HepG2 (cell line): ENCODE measurements around the gene PDZD7. TPM values are rescaled to one million over a fixed set of nuclear protein-coding genes. Genes with fewer than 3 reads are reported as not detected.
A peak's percentile ranks its signal among the peaks of the same experiment; 100 is the strongest.

Experiments used
- CCDC6 ChIP-seq: sonication (generic); formaldehyde crosslinking; IDR thresholded peaks from 2 replicates; pipeline ENCODE4 v1.8.1; 2022; ENCODE audit warnings: mild to moderate bottlenecking, missing genetic modification reagents, moderate library complexity
- CEBPZ ChIP-seq: IDR thresholded peaks from 2 replicates; pipeline ENCODE4 v1.6.1; 2012; ENCODE audit warnings: low read length, improper control_type of control experiment
- CENPT ChIP-seq: sonication (generic); formaldehyde crosslinking; IDR thresholded peaks from 2 replicates; pipeline ENCODE4 v1.8.0; 2022; ENCODE audit warnings: low read depth, mild to moderate bottlenecking, moderate library complexity, missing genetic modification reagents
- CREB1 ChIP-seq, 2 experiments: fragments of 450-650 bp in 1 of 2; IDR thresholded peaks; 2 replicates each; pipeline ENCODE4 v1.6.1; 2016 to 2017; ENCODE audit warnings: control low read depth in 1 of 2, mild to moderate bottlenecking in 1 of 2, missing compliant biosample characterization in 1 of 2, missing genetic modification characterization in 1 of 2
- EHMT2 ChIP-seq: fragments of 200-600 bp; sonication (generic); IDR thresholded peaks from 2 replicates; pipeline ENCODE4 v1.7.0; 2017; ENCODE audit warnings: antibody characterized with exemption, low read depth, low read length, borderline replicate concordance
- FOXA3 ChIP-seq: IDR thresholded peaks from 2 replicates; pipeline ENCODE4 v1.6.1; 2016; ENCODE audit warnings: missing genetic modification reagents, missing compliant biosample characterization
- GTF2F1 ChIP-seq: fragments of 150-350 bp; IDR thresholded peaks from 2 replicates; pipeline ENCODE4 v1.6.1; 2014; ENCODE audit warnings: low read length
- KDM5B ChIP-seq: sonication (generic); formaldehyde crosslinking; IDR thresholded peaks from 2 replicates; pipeline ENCODE4 v1.4.0; 2020; ENCODE audit warnings: missing genetic modification reagents, mild to moderate bottlenecking, borderline replicate concordance
- KLF16 ChIP-seq, 2 experiments: sonication (generic) in 1 of 2; formaldehyde crosslinking in 1 of 2; IDR thresholded peaks; 2 replicates each; pipeline versions ENCODE4 v1.6.1 to v1.8.0; 2016 to 2023; ENCODE audit warnings: missing genetic modification reagents in 2 of 2, missing compliant biosample characterization in 1 of 2
- KMT2A ChIP-seq: sonication (generic); formaldehyde crosslinking; IDR thresholded peaks from 2 replicates; pipeline ENCODE4 v1.4.0; 2020; ENCODE audit warnings: missing genetic modification reagents
- MYC ChIP-seq: sonication (generic); formaldehyde crosslinking; IDR thresholded peaks from 2 replicates; pipeline ENCODE4 v1.9.0; 2021; ENCODE audit warnings: missing genetic modification reagents, borderline replicate concordance
- NR2C2 ChIP-seq: sonication (generic); formaldehyde crosslinking; IDR thresholded peaks from 2 replicates; pipeline ENCODE4 v1.4.0; 2020; ENCODE audit warnings: missing genetic modification reagents, mild to moderate bottlenecking, moderate library complexity, borderline replicate concordance
- PAF1 ChIP-seq: IDR thresholded peaks from 2 replicates; pipeline ENCODE4 v1.6.1; 2016; ENCODE audit warnings: missing genetic modification reagents, missing compliant biosample characterization
- REPIN1 ChIP-seq: sonication (generic); formaldehyde crosslinking; IDR thresholded peaks from 2 replicates; pipeline ENCODE4 v1.8.0; 2022; ENCODE audit warnings: missing genetic modification reagents, low read depth, mild to moderate bottlenecking, borderline replicate concordance
- SOX5 ChIP-seq: IDR thresholded peaks from 2 replicates; pipeline ENCODE4 v1.6.1; 2016; ENCODE audit warnings: borderline replicate concordance
- SP1 ChIP-seq, 2 experiments: fragments of 450-650 bp in 1 of 2; sonication (generic) in 1 of 2; formaldehyde crosslinking in 1 of 2; IDR thresholded peaks; 2 replicates each; pipeline versions ENCODE4 v1.4.0 to v1.6.1; 2016 to 2020; ENCODE audit warnings: missing genetic modification reagents in 1 of 2
- TEAD3 ChIP-seq: optimal IDR thresholded peaks from 2 replicates; pipeline ENCODE3; 2016; ENCODE audit warnings: borderline replicate concordance
- TOPORS ChIP-seq: sonication (generic); formaldehyde crosslinking; IDR thresholded peaks from 2 replicates; pipeline ENCODE4 v1.8.0; 2023; ENCODE audit warnings: mild to moderate bottlenecking, missing genetic modification reagents
- TRAFD1 ChIP-seq: sonication (generic); formaldehyde crosslinking; IDR thresholded peaks from 2 replicates; pipeline ENCODE4 v1.5.1; 2020; ENCODE audit warnings: missing genetic modification reagents, mild to moderate bottlenecking, borderline replicate concordance
- ZFP1 ChIP-seq: IDR thresholded peaks from 2 replicates; pipeline ENCODE4 v1.6.1; 2016
- ZMYM3 ChIP-seq: sonication (generic); formaldehyde crosslinking; IDR thresholded peaks from 2 replicates; pipeline ENCODE4 v1.5.1; 2020; ENCODE audit warnings: mild to moderate bottlenecking, missing genetic modification reagents
- ZNF292 ChIP-seq: sonication (generic); formaldehyde crosslinking; IDR thresholded peaks from 2 replicates; pipeline ENCODE4 v1.8.1; 2022; ENCODE audit warnings: mild to moderate bottlenecking, low read depth, missing genetic modification reagents, borderline replicate concordance
- ZNF331 ChIP-seq: sonication (generic); formaldehyde crosslinking; IDR thresholded peaks from 2 replicates; pipeline ENCODE4 v1.4.0; 2020; ENCODE audit warnings: missing genetic modification reagents
- ZNF501 ChIP-seq: sonication (generic); formaldehyde crosslinking; IDR thresholded peaks from 2 replicates; pipeline ENCODE4 v1.5.1; 2020; ENCODE audit warnings: mild to moderate bottlenecking, moderate library complexity, missing genetic modification reagents
- ZNF616 ChIP-seq: sonication (generic); formaldehyde crosslinking; IDR thresholded peaks from 2 replicates; pipeline ENCODE4 v1.5.0; 2020; ENCODE audit warnings: low read depth, mild to moderate bottlenecking, missing genetic modification reagents
- ZSCAN20 ChIP-seq: sonication (generic); formaldehyde crosslinking; IDR thresholded peaks from 2 replicates; pipeline ENCODE4 v1.4.0; 2020; ENCODE audit warnings: missing genetic modification reagents, mild to moderate bottlenecking, borderline replicate concordance
- ZSCAN22 ChIP-seq: sonication (generic); formaldehyde crosslinking; IDR thresholded peaks from 2 replicates; pipeline ENCODE4 v1.4.0; 2020; ENCODE audit warnings: mild to moderate bottlenecking, missing genetic modification reagents
- ZSCAN31 ChIP-seq: sonication (generic); formaldehyde crosslinking; IDR thresholded peaks from 2 replicates; pipeline ENCODE4 v1.5.0; 2020; ENCODE audit warnings: low read depth, mild to moderate bottlenecking, missing genetic modification reagents
- polyA plus RNA-seq, 8 experiments: library from polyadenylated mRNA; depleted of rRNA in 3 of 8; stranded (reverse) in 7 of 8; unstranded in 1 of 8; fragments of >200 nt; fragmentation: Illumina TruSeq in 4 of 8; extraction: Trizol in 4 of 8; gene quantifications; 2 replicates each; pipeline versions ENCODE4 v1.2.1 to v1.2.3, GENCODE V29; 2011 to 2016; ENCODE audit warnings: low read depth in 4 of 8, missing spikeins in 1 of 8, mixed read lengths in 1 of 8; ENCODE audit not compliant: insufficient read depth in 1 of 8
- total RNA-seq, 5 experiments: library from RNA; depleted of rRNA; stranded (reverse); fragments of >200 nt; fragmentation: Illumina TruSeq; extraction: Trizol; gene quantifications; 2 replicates each; pipeline ENCODE4 v1.2.3, GENCODE V29; 2016; ENCODE audit warnings: low read depth in 1 of 5

Gene PDZD7
- total and polyA plus RNA-seq, 2 of the 13 experiments (the other 11 are each of a cell fraction or from before 2014, with no cell fraction given), result 0.58 to 0.73 TPM

- TF ChIP-seq CEBPZ, result no peak
- TF ChIP-seq KDM5B (CRISPR knock-in tag), result no peak
- no peak for TF ChIP-seq ZMYM3
- no peak for TF ChIP-seq CREB1 (IDR thresholded peaks at IDR 0.05)
- TF ChIP-seq CREB1 (CRISPR knock-in tag; IDR thresholded peaks at IDR 0.05), result no peak
- TF ChIP-seq ZNF501 (CRISPR knock-in tag), result no peak
- TF ChIP-seq REPIN1 (CRISPR knock-in tag), result no peak
- TF ChIP-seq KLF16 (CRISPR knock-in tag; IDR thresholded peaks at IDR 0.05), result no peak
- 0 out of 2 replicates have a peak, but pooled peaks have one; percentile 12 for TF ChIP-seq NR2C2 (CRISPR knock-in tag)
- TF ChIP-seq ZNF616, result no peak
- TF ChIP-seq ZSCAN22 (CRISPR knock-in tag), result no peak
- TF ChIP-seq CENPT (CRISPR knock-in tag), result no peak
- no peak for TF ChIP-seq SOX5 (CRISPR knock-in tag)
- TF ChIP-seq GTF2F1, result no peak
- TF ChIP-seq CCDC6 (CRISPR knock-in tag), result 0 out of 2 replicates have a peak, but pooled peaks have one; percentile 46
- TF ChIP-seq EHMT2, result no peak
- TF ChIP-seq SP1 (IDR thresholded peaks at IDR 0.05), result no peak
- no peak for TF ChIP-seq SP1 (CRISPR knock-in tag; IDR thresholded peaks at IDR 0.05)
- TF ChIP-seq ZSCAN20 (CRISPR knock-in tag), result no peak
- no peak for TF ChIP-seq ZSCAN31 (CRISPR knock-in tag)
- 0 out of 2 replicates have a peak, but pooled peaks have one; percentile 26 for TF ChIP-seq FOXA3 (CRISPR knock-in tag)
- TF ChIP-seq ZNF331 (CRISPR knock-in tag), result peak; percentile 30; the same call in 1 of the 2 replicates
- TF ChIP-seq TOPORS, result no peak
- peak; percentile 40 for TF ChIP-seq TEAD3 (CRISPR knock-in tag)
- 0 out of 2 replicates have a peak, but pooled peaks have one; percentile 24 for TF ChIP-seq KMT2A (CRISPR knock-in tag)
- TF ChIP-seq ZNF292 (CRISPR knock-in tag), result no peak
- no peak for TF ChIP-seq ZFP1 (CRISPR knock-in tag)
- 0 out of 2 replicates have a peak, but pooled peaks have one; percentile 40 for TF ChIP-seq PAF1 (CRISPR knock-in tag)
- TF ChIP-seq TRAFD1 (CRISPR knock-in tag), result no peak
- 0 out of 2 replicates have a peak, but pooled peaks have one; percentile 24 for TF ChIP-seq MYC
Observed at GRCh38 chr10:100985336-100985735, 45.6 kb downstream of the PDZD7 start (continued).
